ENCODE results near the gene TMEM217. TPM values are rescaled to one million over a fixed set of nuclear protein-coding genes. Genes with fewer than 3 reads are reported as not detected.

The TMEM217 gene
- polyA plus RNA-seq, 1 donor: 1.9 TPM

- DNase-seq: no peak
These were observed 89.0 kb downstream of the TMEM217 start for GRCh38 chr6:37168811-37169495.

- no peak for DNase-seq
These were observed 89.7 kb downstream of the TMEM217 start for GRCh38 chr6:37168163-37168758.

- DNase-seq: no peak
These were observed 95.2 kb downstream of the TMEM217 start for GRCh38 chr6:37162740-37163139.

Other genes starting within 250 kb of the TMEM217 start
- 21.1 TPM for gene PIM1, start 88.0 kb downstream of the TMEM217 start, polyA plus RNA-seq (ENCODE audit: insufficient read length)
- 15.2 TPM for gene TBC1D22B, start 372 bp downstream of the TMEM217 start, polyA plus RNA-seq (ENCODE audit: insufficient read length)
- gene RNF8, start 95.8 kb upstream of the TMEM217 start, polyA plus RNA-seq (ENCODE audit: insufficient read length): 31.0 TPM
- gene CMTR1, start 175.1 kb upstream of the TMEM217 start, polyA plus RNA-seq (ENCODE audit: insufficient read length): 53.8 TPM
- 23.3 TPM for gene CCDC167, start 241.7 kb upstream of the TMEM217 start, polyA plus RNA-seq (ENCODE audit: insufficient read length)